Lung (tissue), 12 donors: ENCODE data around the gene AIFM3. TPM values are rescaled to one million over a fixed set of nuclear protein-coding genes. Genes with fewer than 3 reads are reported as not detected.

Experiments used
- ATAC-seq: fragments of 200-7000 bp; cut with Tn5 transposase; one replicate; pipeline ENCODE4 v1.9.1; 2020; ENCODE audit warnings: moderate number of reproducible peaks; ENCODE audit not compliant: insufficient read depth, low FRiP score
- DNase-seq, 3 donors: peaks; one replicate each; pipeline ENCODE4 v3.0.0-alpha.2; 2013 to 2017
- H3K27ac ChIP-seq, 2 donors: one replicate each; pipeline ENCODE4 v1.5.1; 2013; ENCODE audit warnings: mild to moderate bottlenecking in 2 of 2, moderate library complexity in 2 of 2, control low read depth in 1 of 2, inconsistent platforms in 1 of 2, low read depth in 1 of 2, low read length in 1 of 2
- H3K27me3 ChIP-seq, 3 donors: one replicate each; pipeline ENCODE4 v1.5.1; 2013; ENCODE audit warnings: low read length in 2 of 3; ENCODE audit not compliant: control insufficient read depth in 3 of 3, insufficient read depth in 3 of 3
- H3K36me3 ChIP-seq, 4 donors: one replicate each; pipeline ENCODE4 v1.5.1; 2013; ENCODE audit warnings: low read length in 4 of 4, mild to moderate bottlenecking in 1 of 4, moderate library complexity in 1 of 4; ENCODE audit not compliant: control insufficient read depth in 4 of 4, insufficient read depth in 4 of 4
- H3K4me1 ChIP-seq, 5 donors: one replicate each; pipeline ENCODE4 v1.5.1; 2013; ENCODE audit warnings: low read length in 5 of 5, mild to moderate bottlenecking in 2 of 5, moderate library complexity in 1 of 5; ENCODE audit not compliant: control insufficient read depth in 5 of 5, insufficient read depth in 5 of 5
- H3K4me3 ChIP-seq: one replicate; pipeline ENCODE4 v1.5.1; 2013; ENCODE audit warnings: mild to moderate bottlenecking, control low read depth, moderate library complexity
- H3K9ac ChIP-seq, 2 donors: one replicate each; pipeline ENCODE4 v1.5.1; 2013; ENCODE audit warnings: low read length in 2 of 2, control low read depth in 1 of 2; ENCODE audit not compliant: insufficient read depth in 1 of 2
- H3K9me3 ChIP-seq, 4 donors: one replicate each; pipeline ENCODE4 v1.5.1; 2013; ENCODE audit warnings: low read length in 3 of 4, mild to moderate bottlenecking in 1 of 4, moderate library complexity in 1 of 4; ENCODE audit not compliant: control insufficient read depth in 4 of 4, insufficient read depth in 3 of 4
- CTCF ChIP-seq: IDR thresholded peaks from 2 replicates; pipeline ENCODE4 v1.5.1; 2012; ENCODE audit warnings: mild to moderate bottlenecking; ENCODE audit errors: control extremely low read depth, extremely low read depth
- WGBS, 2 donors: extraction: QIAGEN DNeasy Blood & Tissue Kit; methylation state at CpG; one replicate each; pipeline ENCODE4 v1.1.7; 2013; 5-methylcytosine and 5-hydroxymethylcytosine counted together
- polyA plus RNA-seq, 2 donors: library from polyadenylated mRNA; stranded (reverse); fragments of 200-250 nt; gene quantifications; one replicate each; pipeline ENCODE4 v1.2.1, GENCODE V29; 2013
- total RNA-seq, 2 donors: library from RNA; depleted of rRNA in 1 of 2; stranded (reverse); fragments of >200 nt in 1 of 2; gene quantifications; one replicate each; pipeline ENCODE4 v1.2.1, GENCODE V29; 2014 to 2021
- donor health status: control.
- donor health status: control.
- donor health status: Bipolar disorder and iron deficiency.
- donor health status: healthy.
- donor health status: DM: yes; HTN: yes; CAD: no.

AIFM3 gene
- total and polyA plus RNA-seq, 4 donors: 0.48 to 7.5 (median 4.8) TPM

DNA sequence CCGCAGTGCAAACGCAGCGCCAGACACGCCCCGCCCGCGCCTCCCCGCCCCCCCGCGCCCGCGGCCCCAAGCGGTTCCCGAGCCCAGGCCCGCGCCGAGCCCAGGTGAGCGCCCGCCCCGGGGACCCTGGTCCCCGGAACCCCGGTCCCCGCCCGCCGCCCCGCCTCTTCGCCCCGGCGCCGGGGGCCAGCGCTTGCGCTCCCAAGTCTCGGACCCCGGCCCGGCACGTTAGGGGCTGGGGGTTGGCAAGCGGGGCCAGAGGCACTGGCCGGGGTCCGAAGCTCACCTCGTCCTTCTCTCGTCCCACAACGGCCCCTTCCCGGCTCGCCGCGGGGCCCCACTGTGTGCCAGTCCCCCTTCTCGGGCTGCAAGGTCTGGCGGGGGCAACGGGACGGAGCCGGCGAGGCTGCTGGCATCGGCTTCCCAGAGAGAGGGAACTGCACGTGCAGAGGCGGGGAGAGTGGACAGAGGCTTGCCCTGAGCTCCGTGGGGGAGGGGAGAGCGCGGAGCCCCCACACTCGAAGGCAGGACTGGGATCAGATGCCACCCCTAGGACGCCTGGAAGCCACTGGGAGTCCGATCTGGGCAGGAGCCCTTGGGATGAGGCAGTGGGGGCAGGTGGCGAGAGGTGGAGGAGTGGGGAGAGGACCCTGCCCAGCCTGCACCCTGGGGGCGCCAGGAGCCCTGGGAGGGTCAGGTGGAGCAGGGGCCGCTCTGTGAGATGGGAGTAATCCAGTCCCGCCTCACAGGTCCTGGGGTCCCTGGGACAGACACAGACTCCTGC is 1.8 kb upstream of the AIFM3 start:
- no peak for TF ChIP-seq CTCF
- H3K27ac ChIP-seq: no peak overlapping the region
- DNase-seq: no peak
- 8 to 14% methylated on average over 39 to 65 of the region's 65 CpGs for WGBS, 2 donors
- peaks cover 0 to 3% (median 0%) of the 10 kb centered on the region in 5 donors for H3K4me1 ChIP-seq
- H3K36me3 ChIP-seq: no peaks in the 10 kb centered on the region
- no peak overlapping the region for H3K9ac ChIP-seq
- peaks cover 0 to 16% (median 5%) of the 10 kb centered on the region in 3 donors for H3K27me3 ChIP-seq
- H3K9me3 ChIP-seq: no peaks in the 10 kb centered on the region
- no peak for ATAC-seq
- no peak overlapping the region for H3K4me3 ChIP-seq

DNA sequence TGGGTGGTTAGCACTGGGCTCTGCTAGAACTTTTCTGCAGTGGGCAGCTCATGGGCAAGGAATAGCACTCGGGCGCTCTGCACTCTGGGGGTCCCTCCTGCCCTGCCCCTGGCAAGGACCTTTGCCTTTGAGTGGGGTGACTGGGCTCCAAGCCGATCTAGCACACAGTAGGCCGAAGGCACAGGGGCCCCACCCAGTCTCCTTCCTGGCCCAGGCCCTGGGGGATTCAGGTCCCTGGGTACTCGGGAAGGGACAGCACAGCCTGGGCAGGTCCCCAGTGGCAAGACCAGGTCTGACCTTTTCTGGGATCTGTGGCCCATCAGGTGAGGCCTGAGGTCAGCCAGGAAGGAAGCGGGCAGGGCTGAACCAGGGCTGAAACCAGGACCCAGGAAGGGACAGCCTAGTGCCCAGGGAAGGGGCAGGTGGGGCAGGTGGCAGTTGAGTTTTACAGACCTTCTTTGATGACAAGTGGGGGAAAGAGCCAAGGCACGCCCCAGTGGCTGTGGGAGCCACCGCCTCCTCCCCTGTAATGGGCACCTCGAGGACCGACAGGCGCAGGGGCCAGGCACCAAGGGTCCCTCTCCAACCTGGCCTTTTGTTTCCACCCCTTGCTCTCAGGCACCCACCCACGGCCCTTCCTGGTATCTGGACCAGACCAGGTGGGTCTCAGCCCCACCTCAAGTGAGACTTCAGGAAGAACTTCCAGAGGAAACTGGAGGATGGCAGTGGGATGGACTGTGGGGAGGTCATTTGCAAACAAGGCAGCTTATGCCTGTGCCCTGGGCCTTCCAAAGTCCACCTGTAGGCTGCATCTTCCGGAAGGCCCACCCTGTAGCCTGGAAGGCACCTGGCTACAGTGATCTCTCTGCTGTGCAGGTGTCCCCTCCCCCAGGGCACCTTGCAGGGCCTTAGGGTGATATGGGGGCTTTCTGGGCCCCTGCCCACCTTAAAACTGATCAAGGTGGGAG is 883 bp upstream of the AIFM3 start:
- Histone ChIP-seq H3K9ac (no peak overlapping the region), H3K36me3 (no peaks in the 10 kb centered on the region), H3K4me1 (peaks cover 0 to 3% (median 0%) of the 10 kb centered on the region in 5 donors), H3K27ac (no peak overlapping the region), H3K9me3 (no peaks in the 10 kb centered on the region), H3K4me3 (no peak overlapping the region), H3K27me3 (peaks cover 0 to 16% (median 5%) of the 10 kb centered on the region in 3 donors)
- no peak for TF ChIP-seq CTCF
- 86 to 88% methylated on average over 13 of the region's 13 CpGs for WGBS, 2 donors
- no peak for DNase-seq
- ATAC-seq: no peak

- Histone ChIP-seq H3K27ac (no peak overlapping the region), H3K4me3 (no peak overlapping the region), H3K4me1 (peaks cover 0 to 3% (median 0%) of the 10 kb centered on the region in 5 donors), H3K9ac (no peak overlapping the region), H3K36me3 (no peaks in the 10 kb centered on the region), H3K9me3 (no peaks in the 10 kb centered on the region), H3K27me3 (peaks cover 0 to 16% (median 5%) of the 10 kb centered on the region in 3 donors)
- TF ChIP-seq CTCF: no peak
- no peak for ATAC-seq
- DNase-seq: no peak
- 59 to 71% methylated on average over 19 of the region's 19 CpGs for WGBS, 2 donors
Measured at GRCh38 chr22:20967697-20968211, 699 bp downstream of the AIFM3 start.
